Measurements from ENCODE around the gene POLR2M. TPM values are rescaled to one million over a fixed set of nuclear protein-coding genes. Genes with fewer than 3 reads are reported as not detected.

POLR2M gene
- total RNA-seq, 1 experiment from 2014 or later: 86.2 TPM

- DNase-seq (ENCODE audit: low read depth, low spot score): no peak
- Histone ChIP-seq H2AFZ (ENCODE audit: low read depth, low read length, poor library complexity, severe bottlenecking) (no peak overlapping the region), H3K9ac (ENCODE audit: low read length) (no peak overlapping the region), H3K4me3 (replicated peaks in 1 of 2; ENCODE audit: low read depth in 1 of 2, low read length in 2 of 2) (no peak overlapping the region), H3K36me3 (ENCODE audit: control insufficient read depth in 1 of 2, insufficient read depth in 2 of 2, low read length in 2 of 2) (no peaks in the 10 kb centered on the region), H4K20me1 (ENCODE audit: insufficient read depth) (no peaks in the 10 kb centered on the region), H3K4me2 (ENCODE audit: low read length) (no peak overlapping the region), H3K9me3 (ENCODE audit: control insufficient read depth in 1 of 2, insufficient read depth in 1 of 2, low read depth in 1 of 2, low read length in 2 of 2) (no peaks in the 10 kb centered on the region), H3K27me3 (ENCODE audit: insufficient read depth, low read length) (no peaks in the 10 kb centered on the region), H3K79me2 (ENCODE audit: insufficient read depth, low read length) (no peaks in the 10 kb centered on the region), H3K9me2 (ENCODE audit: insufficient read depth) (no peaks in the 10 kb centered on the region), H3K4me1 (ENCODE audit: control insufficient read depth in 1 of 2, insufficient read depth in 2 of 2, low read length in 2 of 2) (peaks cover 0 to 18% of the 10 kb centered on the region in 2 experiments; a peak in 1 of 4 replicates), H3K27ac (ENCODE audit: low read depth, low read length) (no peak overlapping the region)
- no peak for ATAC-seq
- intact Hi-C loops (cut with micrococcal nuclease): no loop called here
- ChIA-PET POLR2A (no interaction called here), CTCF (no interaction called here), RAD21 (ENCODE audit: low non-redundant PET in 1 of 2, low total read pairs in 2 of 2, uncharacterized antibody in 2 of 2, unreplicated experiment in 2 of 2) (no interaction called here)
- BruUV-seq (replicated peaks): no TSS peak
- TF ChIP-seq SP1 (IDR thresholded peaks at IDR 0.05; ENCODE audit: low read depth): no peak
- TF ChIP-seq ELF1 (IDR thresholded peaks at IDR 0.05; ENCODE audit: borderline replicate concordance, low read depth): no peak
- no peak for TF ChIP-seq EZH2 (IDR thresholded peaks at IDR 0.05)
- TF ChIP-seq EZH2phosphoT487 (IDR thresholded peaks at IDR 0.05; ENCODE audit: borderline replicate concordance): no peak
- TF ChIP-seq ATF3 (IDR thresholded peaks at IDR 0.05): no peak
- TF ChIP-seq JUND (IDR thresholded peaks at IDR 0.05): no peak
- no peak for TF ChIP-seq POLR2AphosphoS5 (IDR thresholded peaks at IDR 0.05; ENCODE audit: low read depth, low read length)
- TF ChIP-seq POLR2A (IDR thresholded peaks at IDR 0.05; ENCODE audit: borderline replicate concordance, extremely low read depth, insufficient read depth, insufficient read length): no peak
- TF ChIP-seq ZFX (IDR thresholded peaks at IDR 0.05): no peak
- no peak for TF ChIP-seq CBX3 (IDR thresholded peaks at IDR 0.05; ENCODE audit: low read depth)
- no peak for TF ChIP-seq RAD21 (IDR thresholded peaks at IDR 0.05; ENCODE audit: low read depth)
- TF ChIP-seq MAX (IDR thresholded peaks at IDR 0.05): no peak
- TF ChIP-seq ZBTB33 (IDR thresholded peaks at IDR 0.05; ENCODE audit: extremely low read depth, insufficient replicate concordance, low read length): no peak
These were observed 29.3 kb upstream of the POLR2M start for GRCh38 chr15:57677204-57677603.

All from HCT116 (cell line).